GM18526 (cell line): ENCODE measurements around the gene SLC2A13.

ENCODE experiments used
- POLR2A ChIP-seq: IDR thresholded peaks from 3 replicates; pipeline ENCODE4 v1.6.1; 2011; ENCODE audit not compliant: insufficient read length; ENCODE audit errors: extremely low read depth

Gene SLC2A13

DNA sequence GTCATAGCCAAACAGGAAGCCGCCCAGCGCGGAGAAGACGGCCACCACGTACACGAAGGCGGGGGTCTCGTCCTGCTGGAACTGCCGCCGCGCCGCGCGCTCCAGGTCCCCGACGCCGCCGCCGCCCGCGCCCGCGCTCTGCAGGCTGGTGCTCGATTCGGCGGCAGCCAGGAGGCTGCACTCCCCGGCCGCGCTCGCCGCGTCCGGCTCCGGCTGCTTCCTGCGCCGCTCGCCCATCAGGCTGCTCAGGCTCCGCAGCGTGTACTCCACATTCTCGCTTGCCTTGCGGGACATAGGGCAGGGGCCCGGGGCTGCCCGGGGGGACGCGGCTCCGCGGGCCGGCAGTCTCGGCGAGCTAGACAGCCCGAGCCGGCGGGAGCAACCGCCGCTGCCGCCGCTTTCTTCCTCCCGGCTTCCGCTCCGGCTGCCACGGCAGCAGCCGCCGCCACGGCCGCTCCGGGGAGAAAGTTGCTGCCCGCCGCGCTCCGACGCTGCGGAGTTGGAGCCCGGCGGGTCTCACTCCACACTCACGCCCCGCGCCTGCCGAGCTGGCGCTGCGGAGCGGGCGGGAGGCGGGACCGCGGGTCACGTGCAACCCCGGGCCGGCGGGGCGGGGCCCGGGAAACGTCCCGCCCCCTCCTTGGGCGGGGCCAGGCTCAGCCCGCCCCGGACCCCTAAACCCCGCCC is at the start of gene SLC2A13:
SLC2A13 (minus strand) TSS at position 567 of the 687 bp plus-strand sequence; CDS start at position 294, 273 bp downstream.
- TF ChIP-seq POLR2A: peak; percentile 54

GRCh38 chr12:40154381-40154780 is 48.5 kb upstream of the SLC2A13 start:
- no peak for TF ChIP-seq POLR2A

- no peak for TF ChIP-seq POLR2A
Observed at GRCh38 chr12:40153432-40153831, 47.6 kb upstream of the SLC2A13 start.

DNA sequence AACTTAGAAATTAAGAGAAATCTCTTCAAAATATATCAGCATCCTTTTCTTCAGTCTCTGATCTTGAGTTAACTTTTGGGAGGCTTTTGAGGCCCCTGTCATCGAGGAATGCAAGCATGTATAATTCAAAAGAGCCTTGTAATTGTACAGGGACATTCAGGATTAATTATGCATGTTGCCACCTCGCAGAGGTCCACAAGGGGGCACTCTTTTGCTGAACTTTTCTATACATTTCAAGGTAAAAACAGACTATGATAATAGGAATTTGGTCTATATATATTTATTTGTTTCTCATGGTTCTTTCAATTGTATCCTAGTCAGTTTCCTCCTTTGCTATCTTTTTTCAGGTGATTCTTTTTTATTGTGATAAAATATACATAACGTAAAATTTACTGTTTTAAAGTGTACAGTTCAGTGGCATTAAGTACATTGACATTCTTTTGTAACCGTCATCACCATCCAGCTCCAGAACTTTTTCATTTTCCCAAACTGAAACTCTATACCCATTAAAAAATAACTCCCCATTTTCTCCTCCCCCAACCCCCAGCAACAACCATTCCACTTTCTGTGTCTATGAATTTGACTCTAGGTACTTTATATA is 47.0 kb upstream of the SLC2A13 start:
- no peak for TF ChIP-seq POLR2A

DNA sequence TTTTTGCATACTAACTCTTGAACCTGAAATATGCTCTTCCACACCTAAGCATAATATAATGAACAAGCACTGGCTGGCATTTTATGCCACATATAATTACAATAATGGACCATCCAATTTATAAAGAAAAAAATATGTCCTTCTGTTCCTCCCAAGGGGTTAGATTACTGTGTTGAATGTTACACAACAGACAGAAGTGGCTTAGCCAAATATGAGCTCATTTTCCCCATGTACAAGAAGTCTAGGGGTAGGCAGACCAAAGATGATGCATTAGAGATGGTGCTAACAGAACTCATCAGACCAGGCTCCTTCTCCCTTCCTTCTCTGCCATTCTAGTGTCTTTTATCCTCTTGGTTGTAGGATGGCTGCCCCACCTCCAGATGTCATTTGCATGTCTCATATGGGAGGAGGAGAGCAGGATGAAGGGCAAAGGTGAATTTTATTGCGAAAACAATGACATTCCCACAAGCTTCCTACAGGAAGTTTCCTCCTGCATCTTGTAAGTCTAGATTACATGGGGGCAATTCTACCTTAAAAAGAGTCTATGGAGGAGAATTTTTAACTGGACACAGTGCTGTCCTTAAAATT is 43.9 kb upstream of the SLC2A13 start:
- no peak for TF ChIP-seq POLR2A

GRCh38 chr12:40146800-40147797 is 41.2 kb upstream of the SLC2A13 start:
- TF ChIP-seq POLR2A: no peak

- no peak for TF ChIP-seq POLR2A
Observed at GRCh38 chr12:40145896-40146295, 40.0 kb upstream of the SLC2A13 start.

GRCh38 chr12:40144023-40144422 is 38.1 kb upstream of the SLC2A13 start:
- no peak for TF ChIP-seq POLR2A

GRCh38 chr12:40142001-40142744 is 36.3 kb upstream of the SLC2A13 start:
- no peak for TF ChIP-seq POLR2A

DNA sequence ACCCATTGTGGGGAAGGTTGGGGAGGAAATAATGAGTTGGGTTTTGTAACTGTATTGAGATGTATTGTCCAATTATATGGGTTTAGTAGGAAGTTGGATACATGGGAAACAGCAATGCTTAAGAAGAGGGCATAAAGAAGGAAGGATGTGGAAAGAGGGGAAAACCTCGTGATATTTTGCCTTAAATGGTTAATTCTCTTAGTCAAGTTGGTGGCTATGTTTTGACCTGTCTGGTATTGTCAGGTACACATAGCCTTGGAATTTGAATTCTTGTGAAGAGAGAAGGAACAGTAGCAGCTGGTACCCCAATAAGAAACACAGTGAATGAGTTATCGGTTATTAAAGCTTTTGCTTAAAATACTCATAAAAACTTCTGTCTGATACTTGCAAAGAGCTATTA is 32.6 kb upstream of the SLC2A13 start:
- no peak for TF ChIP-seq POLR2A

GRCh38 chr12:40137252-40137651 is 31.4 kb upstream of the SLC2A13 start:
- no peak for TF ChIP-seq POLR2A

- TF ChIP-seq POLR2A: no peak
Observed at GRCh38 chr12:40127408-40127807, 21.5 kb upstream of the SLC2A13 start.

DNA sequence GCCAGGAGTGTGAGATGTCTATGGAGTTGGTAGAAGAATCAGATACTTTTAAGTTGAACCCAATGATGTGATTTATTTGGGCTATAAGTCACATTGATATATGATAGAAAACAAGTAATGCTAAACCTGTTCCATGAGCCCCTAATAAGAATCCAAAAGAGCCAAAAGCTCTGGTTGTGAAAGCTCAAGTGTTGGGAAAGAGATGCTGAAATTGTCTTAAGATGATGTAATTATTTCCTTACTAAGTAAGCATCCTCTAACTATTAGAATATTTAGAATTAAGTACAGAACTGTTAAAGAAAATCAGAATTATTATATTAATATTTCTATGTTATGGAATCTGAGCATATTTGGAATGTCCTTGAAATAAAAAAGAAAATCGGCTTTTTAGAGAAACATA is 17.6 kb upstream of the SLC2A13 start:
- TF ChIP-seq POLR2A: no peak

GRCh38 chr12:40122842-40123241 is 17.0 kb upstream of the SLC2A13 start:
- no peak for TF ChIP-seq POLR2A

- TF ChIP-seq POLR2A: no peak
Observed at GRCh38 chr12:40117818-40118217, 11.9 kb upstream of the SLC2A13 start.

DNA sequence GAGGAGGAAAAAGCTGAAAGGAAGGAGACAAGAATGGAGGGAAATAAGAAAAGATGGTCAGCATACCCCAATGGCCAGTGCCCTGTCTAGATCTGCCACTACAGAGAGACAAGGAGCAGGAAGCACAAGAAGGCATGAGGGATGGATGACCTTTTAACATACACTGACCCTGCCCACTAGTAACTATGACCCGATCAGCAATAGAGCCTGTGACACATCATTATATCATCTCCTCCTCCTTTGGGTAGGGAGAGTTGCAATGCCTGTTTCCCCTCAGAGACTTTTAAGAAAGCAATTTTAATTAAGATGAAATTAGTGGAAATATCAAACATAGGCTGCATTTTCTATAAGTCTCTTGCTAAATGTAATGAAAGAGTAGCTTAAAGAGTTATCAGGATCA is 4.7 kb upstream of the SLC2A13 start:
- no peak for TF ChIP-seq POLR2A
